ENCODE results near the gene MYH6.
A peak's percentile ranks its signal among the peaks of the same experiment; 100 is the strongest.

Gene MYH6

DNA sequence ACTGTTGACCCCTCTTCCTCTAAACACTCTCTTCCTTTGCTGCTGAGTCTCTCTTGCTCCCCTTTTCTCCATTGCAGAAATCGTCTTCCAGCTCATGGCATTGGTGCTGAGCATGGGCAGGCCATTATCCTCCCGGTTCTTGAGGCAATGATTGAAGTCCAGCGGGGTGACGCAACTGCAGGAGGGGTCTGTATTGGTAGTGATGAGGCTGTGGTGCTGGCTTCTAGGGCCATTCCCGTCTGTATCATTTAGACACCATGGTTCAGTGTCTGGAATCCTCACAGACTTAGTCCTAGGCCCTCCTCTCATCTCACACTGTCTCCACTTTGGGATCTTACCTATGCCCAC lies 54.7 kb downstream of the MYH6 start:
- no peak for DNase-seq

DNA sequence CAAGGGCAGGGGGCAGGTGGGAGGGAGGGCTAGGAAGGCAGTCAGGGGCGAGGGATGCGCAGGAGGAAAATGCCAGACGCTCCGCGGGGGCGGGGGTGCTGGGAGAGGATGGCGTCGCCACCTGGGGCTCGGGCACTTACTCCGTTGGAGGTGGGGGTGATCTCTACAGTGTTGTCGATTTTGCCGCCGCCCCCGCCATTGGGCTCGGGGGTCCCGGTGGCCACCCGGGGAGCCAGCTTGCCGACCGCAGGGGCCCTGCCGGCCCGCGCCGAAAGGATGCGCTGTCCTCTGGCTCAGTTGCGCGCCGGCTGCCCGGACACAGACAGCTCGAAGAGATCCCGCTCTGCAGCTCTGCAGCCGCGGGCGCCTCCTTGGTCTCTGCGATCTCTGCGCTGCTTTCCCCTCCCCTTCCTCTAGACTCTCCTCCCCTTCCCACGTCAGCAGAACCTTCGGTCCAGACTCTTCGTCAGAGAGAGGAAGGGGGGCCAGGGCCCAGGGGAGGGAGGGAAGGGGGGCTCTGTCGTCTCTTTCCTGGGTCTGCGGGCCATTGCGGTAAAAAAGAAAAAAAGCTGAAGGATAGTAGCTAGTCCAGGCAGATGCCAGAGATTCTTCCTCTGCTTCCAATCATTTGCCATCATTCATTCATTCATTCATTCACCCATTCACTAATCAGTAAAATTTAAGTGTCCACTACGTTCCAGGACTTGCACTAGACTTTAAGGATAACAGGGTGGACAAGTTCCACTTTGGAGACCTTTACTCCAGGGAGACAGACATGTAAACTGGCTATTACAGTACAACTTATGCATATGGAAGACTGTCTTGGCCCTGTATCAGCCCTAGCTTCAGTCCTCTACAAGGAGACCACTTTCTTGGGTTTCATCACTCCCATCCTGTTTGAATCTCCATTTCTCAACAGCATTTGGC lies 55.3 kb downstream of the MYH6 start, which contains the start of gene SLC22A17:
Gene SLC22A17 (minus strand): TSS at position 382 of the 927 bp plus-strand sequence.
- DNase-seq = peak; percentile 61

DNA sequence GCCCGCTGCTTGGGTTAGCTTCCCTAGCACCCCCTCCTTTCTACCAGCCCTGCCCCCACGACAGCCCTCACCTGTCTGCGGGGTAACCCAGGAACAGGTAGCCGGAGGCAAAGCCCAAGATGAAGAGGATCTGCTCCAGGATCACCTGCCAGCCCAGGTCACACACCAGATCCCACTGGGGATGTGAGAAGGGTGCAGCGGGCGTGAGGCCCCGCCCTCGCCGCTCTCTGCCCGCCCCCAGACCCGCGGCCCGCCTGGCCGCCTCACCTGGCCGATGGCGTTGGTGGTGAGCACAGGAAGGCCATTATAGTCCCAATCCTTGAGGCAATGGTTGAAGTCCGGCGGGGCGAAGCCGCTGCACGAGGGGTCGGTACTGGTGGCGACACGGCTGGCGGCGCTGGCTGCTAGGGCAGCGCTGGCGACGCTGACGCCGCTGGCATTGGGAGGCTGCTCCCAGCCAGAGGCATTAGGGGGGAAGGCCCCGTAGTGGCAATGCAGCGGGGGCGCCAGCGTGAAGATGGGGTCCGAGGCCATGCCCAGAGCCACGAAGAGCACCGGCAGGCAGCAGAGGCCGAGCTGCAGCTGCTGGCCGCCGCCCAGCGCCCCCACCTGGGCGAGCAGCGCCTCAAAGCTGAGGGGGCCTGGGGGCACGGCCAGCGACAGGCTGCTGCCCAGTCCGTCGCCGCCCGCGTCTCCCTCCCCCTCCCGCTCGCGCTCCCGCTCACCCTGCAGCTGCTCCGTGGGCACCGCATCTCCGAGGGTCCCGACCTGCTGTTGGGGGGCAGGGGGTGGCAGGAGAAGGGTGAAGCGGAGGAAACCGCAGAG lies 56.2 kb downstream of the MYH6 start:
- peak; percentile 38 for DNase-seq

DNA sequence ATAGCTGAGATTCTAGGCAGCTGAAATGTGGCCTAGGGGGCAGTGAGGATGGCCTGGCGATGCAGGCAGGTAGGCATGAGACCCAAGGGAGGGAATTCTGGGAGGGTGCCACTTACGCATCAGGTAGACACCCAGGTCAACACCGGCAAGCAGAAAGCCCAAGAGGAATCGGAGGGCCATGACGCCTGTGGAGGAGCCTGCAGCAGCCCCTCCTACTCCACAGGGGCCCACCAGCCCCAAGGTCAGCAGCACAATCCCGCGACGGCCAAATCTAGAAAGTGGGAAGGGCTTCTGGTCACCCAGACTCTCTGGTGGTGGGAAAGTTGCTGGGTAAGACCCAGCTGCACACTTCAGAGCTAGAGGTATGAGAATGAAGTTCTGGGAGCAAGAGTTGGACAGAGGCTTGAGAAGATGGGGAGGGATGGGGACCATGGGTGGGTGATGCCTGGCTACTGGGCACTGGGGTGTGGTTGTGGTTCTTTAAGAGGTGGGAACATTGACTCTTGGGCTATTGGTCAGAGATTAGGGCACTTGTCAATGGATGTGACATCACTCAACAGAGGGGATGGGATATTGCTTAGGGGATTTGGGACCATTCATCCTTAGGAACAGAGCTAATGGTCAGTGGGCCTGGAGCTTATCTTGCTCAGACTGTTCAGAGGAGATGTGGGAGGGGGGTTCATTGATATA lies 58.8 kb downstream of the MYH6 start:
- no peak for DNase-seq

DNA sequence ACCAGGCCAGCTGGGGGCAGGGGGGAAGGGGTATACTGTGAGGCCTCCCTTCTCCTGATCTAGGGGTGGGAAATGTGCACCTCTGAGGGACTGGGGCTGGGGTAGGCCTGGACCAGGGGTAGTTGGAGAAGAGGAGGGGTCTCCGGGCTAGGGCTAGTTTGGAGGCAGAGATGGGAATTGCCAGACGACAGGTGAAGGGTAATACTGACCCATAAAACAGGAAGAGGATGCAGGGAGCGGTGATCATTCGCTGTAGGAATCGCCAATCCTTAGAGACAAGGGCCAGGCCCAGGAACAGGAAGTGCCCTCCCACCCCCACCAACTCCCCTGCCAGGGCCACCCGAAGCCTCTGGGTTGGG lies 59.8 kb downstream of the MYH6 start:
- no peak for DNase-seq

DNA sequence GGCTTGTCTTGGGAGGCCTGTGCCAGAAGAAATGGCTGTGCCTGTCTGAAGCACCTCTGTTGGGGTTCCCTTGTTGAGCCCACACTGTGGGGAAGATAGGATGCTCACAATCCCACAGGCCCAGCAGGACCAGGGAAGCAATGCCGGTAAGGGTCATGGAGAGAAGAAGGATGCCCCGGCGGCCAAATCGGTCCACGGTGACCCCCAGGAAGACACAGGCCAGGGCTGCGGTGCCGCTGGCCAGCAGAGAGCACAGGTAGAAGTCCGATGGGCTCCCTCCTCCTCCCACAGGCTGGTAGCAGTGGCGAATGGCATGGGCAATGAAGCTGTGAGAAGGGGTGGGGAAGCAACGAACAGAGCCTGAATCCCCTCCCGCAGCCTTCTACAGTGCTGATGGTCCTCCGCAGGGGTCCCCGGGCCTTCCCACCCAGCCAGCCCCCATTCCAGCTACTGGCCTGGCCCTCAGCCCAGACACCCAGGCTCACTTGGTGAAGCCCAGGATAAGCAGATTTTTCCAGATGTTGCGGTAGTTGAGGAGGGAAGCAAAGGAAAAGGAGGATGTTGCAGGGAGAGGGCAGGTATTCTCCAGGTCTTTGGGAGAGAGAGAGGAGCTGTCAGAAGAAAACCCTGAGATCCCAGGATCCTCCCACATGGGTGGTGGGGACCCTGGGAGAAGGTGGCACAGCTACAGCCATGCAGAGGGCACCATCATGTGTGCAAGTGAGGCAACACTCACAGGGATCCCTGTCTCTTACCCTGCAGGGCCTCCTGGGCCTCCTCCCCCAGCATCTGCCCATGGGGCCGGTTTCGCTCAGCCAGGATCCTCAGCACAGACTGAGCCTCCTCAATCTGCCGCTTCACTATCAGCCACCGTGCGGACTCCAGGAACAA lies 60.4 kb downstream of the MYH6 start:
- no peak for DNase-seq

DNA sequence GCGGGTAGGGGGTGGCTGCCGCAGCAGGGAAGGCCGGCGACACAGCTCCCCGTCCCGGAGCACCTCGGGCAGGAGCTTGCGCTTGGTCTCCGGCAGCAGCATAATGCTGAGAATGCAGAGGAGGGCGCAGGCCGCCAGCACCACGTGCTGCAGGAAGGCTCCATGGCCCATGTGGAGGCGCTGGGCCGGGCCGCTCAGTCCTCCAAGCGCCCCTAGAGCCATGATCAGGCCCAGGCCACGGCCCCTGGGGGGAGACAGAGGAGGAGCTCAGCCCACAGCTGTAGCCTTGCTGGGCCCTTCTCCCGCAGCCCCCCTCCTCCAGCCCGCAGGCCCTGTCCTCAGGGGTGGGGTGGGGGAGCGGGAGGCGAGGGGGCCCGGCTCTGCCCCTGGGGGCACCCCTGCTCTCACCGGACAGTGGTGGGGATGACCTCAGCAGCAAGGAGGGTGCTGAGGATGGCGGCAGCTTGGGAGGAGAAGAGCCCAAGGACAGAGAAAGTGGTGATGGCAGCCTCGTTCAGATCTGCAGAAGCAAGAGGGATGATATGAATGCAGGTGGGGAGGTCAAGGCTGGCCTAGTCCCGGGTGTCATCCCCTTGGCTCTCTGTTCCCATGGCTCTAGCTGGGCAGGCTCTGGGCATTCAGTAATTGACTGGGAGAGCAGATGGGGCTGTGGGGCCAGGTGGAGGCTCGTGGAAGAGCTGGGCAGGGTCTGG lies 61.2 kb downstream of the MYH6 start:
- DNase-seq = no peak

DNA sequence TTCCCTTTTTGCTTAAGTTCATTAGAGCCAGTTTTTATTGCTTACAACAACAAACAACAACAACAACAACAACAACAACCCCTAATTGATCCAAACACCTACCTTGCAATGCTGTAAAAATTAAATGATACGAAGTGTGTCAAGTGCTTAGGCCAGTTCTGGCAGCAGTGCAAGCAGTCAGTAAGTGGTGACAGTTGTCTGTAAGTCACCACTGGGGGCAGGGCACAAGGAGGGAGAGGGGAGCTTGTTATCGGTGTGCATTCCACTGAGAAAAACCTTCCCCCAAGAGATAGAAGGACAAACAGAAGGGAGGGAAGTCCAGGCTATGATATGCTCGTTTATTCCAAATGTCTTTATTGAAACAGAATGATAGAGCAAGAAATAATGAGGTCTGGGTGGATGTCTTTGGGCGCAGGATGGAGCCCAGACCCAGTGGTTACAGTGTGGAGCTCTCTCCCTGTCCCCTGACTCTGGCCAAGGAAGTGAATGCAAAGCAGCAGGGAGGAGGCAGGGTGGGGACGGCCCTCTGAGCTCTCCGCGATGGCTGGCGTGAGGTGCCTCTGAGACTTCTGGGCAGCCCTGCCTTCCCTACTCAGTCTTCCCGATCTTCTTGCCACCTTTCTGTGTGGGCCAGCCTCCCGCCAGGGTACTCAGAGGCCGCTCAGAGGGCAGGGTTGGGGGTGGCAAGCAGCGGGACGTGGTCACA lies 61.9 kb downstream of the MYH6 start:
- no peak for DNase-seq

DNA sequence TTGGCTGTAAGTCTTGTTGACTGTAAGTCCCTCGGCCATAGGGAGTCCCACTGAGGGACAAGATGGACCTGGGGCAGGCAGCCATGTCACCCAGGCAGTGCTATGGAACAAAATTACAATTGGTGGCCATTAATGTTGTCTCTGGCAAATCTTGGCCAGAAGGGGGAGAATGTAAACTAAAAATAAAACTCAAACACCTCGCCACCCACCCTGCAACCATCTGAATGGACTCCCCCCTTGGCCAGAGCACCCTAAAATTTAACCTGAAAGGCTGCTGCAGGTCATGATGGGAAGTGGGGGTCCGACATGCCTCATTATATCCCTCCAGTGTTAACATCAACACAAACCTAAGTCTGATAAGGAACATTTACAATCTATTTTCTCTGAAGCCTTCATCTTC lies 63.6 kb downstream of the MYH6 start:
- DNase-seq = no peak

DNA sequence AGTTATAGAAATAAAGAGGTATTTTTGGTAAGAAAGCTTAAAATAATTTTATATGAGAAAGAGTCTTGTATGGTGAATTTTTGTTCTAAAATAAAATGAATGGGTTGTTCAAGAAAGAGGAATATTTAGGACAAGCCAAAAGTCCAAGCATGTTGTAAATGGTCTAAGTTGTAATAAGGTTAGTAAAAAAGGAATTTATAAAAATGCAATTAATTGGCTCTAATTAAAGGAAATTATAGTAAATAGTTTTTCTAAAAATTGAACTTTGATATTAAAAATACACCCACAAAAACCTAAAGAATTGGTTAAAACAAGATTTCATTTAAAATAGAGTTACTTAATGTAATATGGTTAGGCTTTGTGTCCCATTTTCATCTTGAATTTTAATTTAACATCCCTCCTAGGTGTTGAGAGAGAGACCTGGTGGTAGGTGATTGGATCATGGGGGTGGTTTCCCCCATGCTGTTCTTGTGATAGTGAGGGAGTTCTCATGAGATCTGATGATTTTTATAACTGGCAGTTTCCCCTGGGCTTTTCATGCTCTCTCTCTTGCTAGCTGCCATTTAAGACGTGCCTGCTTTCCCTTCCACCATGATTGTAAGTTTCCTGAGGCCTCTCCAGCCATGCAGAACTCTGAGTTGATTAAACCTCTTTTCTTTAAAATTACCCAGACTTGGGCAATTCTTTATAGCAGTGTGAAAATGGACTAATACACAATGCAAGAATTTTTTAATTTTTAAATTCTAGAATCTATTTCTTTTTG lies 68.4 kb downstream of the MYH6 start:
- DNase-seq = no peak

DNA sequence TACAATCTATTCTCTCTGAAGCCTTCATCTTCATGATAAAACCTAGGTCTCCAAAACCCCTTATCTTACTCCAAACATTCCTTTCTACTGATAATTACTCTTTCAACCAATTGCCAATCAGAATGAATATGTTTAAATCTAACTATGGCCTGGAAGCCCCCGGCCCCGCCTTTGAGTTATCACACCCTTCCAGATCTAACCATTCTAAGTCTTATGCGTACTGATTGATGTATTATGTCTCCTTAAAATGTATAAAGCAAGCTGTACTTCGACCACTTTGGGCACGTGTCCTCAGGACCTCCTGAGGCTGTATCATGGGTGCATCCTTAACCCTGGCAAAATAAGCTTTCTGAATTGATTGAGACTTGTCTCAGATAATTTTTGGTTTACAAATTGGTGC lies 72.5 kb downstream of the MYH6 start:
- DNase-seq = no peak
